GM18507 (cell line): ENCODE data around the gene HAUS8.
A peak's percentile ranks its signal among the peaks of the same experiment; 100 is the strongest.

Source experiments
- DNase-seq: peaks from one replicate; pipeline ENCODE4 v3.0.0; 2011; ENCODE audit warnings: low read depth; ENCODE audit not compliant: insufficient read length; ENCODE audit errors: extremely low spot score
- FAIRE-seq: peaks from 2 replicates; lab custom pipeline; 2011; peaks lifted over from hg19 to GRCh38; lab: Jason Lieb, UNC

HAUS8 gene

DNA sequence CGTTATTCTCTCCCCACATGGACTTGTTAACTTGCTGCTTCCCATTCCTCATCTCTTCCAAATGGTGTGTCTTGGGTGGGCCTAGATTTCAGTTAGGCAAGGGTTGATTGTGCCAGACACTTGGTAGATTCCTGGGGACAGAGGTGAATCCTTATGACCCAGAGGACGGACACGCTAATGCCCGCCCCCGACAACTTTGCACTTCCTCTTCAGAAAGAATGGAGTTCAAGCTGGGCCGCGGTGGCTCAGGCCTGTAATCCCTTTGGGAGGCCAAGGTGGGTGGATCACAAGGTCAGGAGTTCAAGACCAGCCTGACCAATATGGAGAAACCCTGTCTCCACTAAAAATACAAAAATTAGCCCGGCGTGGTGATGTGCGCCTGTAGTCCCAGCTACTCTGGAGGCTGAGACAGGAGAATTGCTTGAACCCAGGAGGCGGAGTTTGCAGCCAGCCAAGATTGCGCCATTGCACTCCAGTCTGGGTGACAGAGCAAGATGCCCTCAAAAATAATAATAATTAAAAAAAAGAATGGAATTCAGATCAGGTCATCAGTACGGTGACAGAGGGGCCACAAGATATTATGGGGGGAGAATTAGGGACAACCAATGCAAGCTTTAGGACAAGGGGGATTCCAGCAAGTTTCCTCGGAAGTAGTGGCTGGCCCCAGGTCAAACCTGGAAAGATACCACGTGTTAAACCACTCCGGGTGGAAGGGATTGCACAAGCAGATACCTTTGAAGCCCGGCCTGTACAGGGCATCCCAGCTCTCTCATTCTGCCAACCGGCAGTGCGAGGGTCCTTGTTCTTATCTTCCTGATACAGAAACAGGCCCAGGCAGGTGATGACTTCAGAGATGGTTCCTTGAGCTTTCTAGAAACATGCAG is 3.0 kb upstream of the HAUS8 start:
- DNase-seq (no peak), FAIRE-seq (no peak)

DNA sequence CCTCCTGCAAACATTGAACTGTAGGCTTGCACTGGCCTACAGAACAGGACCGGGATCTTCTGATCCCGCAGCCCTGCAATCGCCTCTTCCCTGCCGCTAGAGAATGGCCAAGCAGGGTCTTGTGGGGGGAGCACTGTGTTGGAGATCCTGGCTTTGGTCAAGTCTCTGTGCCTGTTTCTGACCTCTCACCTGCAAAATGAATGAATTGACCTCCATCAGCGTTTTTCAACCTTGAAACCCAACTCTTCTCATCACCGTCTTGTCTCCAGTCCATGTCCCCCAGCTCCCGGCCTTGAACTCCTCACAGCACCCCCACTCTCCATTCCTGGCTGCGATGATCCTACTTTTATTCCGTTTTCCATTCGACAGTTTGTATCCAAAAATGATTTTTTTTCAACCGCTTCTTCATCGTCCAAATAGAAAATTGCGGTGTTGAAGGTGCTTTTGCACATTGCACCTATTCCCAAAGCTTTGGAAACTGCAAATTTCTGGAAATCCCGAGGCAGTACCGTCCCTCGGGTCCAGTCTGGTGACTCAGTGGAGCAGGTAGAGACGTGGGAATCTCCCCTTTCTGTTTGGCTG is 2.3 kb upstream of the HAUS8 start:
- FAIRE-seq (no peak), DNase-seq (no peak)

GRCh38 chr19:17076543-17076991 is 1.3 kb upstream of the HAUS8 start:
- DNase-seq (no peak), FAIRE-seq (no peak)

GRCh38 chr19:17075864-17076542 is 751 bp upstream of the HAUS8 start:
- DNase-seq (no peak), FAIRE-seq (no peak)

DNA sequence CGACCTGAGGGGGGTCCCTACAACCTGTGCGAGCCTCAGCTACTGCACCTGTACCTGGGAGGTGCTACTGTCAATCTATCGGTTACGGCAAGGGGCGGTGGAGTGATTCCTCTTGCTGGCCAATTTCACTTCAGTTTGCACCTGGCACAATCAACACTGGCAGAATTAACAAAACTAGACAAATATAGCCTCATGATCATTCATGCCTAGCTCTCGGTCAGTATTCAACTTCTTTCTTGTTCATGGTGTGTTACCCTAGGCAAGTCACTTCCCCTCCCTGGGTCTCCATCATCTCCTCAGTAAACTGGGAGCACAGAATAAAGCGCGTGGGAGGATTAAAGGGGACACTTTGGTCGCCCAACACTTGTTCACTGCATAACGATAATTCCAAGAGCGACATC is 618 bp downstream of the HAUS8 start:
- FAIRE-seq = peak; percentile 45

DNA sequence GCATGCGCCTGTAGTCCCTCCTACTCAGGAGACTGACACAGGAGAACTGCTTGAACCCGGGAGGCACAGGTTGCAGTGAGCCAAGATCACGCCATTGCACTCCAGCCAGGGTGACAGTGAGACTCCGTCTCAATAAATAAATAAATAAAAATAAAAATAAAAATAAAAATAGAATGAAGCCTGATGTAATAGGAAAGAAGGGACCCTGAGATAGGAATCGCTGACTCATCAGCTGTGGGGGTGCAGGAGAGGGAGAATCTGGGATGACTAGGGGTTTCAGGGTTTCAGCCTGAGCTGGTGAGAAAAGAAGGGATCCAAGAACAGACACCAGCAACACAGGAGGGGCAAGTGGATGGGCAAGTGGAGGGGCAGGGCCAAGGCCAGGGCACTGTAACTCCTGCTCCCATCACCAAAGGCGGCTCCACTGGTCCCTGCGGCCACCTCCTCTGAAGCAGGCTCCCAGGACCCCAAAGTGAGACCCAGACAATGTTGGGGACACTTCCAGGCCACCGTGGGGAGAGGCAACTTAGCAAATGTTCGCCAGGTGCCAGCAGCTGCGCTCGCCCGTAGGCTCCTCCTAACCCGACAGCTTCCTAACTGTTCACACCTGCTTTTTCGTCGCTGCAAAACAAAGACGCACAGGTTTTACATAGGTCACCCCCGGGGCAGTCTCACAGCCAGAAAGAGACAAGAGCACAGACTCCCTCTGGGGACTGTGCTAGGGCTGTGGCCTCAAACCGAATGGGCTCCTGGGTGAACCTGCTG is 1.2 kb downstream of the HAUS8 start:
- FAIRE-seq = peak; percentile 29
- DNase-seq = no peak

More for the DNA sequence above, 618 bp downstream of the HAUS8 start:
- no peak for DNase-seq

DNA sequence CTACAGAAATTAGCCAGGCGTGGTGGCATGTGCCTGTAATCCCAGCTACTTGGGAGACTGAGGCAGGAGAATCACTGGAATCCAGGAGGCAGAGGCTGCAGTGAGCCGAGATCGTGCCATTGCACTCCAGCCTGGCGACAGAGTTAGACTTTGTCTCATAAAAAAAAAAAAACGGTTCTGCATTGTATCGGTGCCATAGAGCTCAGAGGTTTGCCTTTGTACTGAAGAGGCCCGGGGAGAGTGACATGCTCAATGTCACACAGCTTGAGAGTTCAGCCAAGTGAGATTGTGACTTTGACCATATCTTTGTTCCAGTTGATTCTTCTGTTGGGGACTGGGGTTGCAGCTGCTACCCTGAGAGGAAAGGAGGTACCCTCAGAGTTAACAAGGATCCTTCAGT is 4.3 kb downstream of the HAUS8 start:
- DNase-seq (no peak), FAIRE-seq (no peak)

DNA sequence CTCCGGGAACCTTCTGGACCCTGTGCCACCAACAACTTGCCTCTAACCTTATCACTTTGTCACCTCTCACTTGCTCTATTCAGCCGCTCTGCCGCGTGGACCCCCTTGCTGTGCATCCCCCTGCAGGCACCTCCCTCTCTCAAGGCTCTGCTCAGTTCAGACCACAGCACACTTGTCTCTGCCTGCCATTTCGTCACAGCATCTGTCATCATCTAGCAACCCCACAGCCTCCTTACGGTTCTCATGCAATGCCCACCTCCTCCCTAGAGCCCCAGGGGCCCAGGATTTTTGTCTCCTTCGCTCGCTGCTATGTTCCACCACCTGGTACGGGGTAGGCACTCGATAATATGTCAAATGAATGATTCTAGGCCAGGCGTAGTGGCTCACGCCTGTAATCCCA is 4.8 kb downstream of the HAUS8 start:
- FAIRE-seq (no peak), DNase-seq (no peak)

DNA sequence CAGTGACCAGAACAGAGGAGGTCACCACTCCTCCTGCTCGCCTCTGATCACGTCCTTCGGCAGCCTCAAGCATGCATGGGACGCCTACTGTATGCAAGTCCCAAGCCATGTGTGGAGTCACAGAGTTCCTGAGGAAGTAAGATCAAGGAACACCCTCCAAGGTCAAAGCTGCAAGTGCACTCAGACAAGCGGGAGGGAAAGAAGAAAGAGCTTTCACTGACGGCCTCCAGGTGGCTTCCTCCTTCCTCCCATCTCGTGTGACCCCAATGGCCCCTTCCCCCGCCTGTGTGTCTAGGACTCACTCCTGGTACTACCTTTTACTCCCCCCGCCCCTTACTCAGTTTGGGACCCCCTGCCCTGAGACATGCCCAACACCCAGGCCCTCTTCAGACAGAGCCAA is 6.1 kb downstream of the HAUS8 start:
- FAIRE-seq = no peak
- no peak for DNase-seq

- DNase-seq (no peak), FAIRE-seq (no peak)
These were observed 11.8 kb downstream of the HAUS8 start for GRCh38 chr19:17063428-17063827.

DNA sequence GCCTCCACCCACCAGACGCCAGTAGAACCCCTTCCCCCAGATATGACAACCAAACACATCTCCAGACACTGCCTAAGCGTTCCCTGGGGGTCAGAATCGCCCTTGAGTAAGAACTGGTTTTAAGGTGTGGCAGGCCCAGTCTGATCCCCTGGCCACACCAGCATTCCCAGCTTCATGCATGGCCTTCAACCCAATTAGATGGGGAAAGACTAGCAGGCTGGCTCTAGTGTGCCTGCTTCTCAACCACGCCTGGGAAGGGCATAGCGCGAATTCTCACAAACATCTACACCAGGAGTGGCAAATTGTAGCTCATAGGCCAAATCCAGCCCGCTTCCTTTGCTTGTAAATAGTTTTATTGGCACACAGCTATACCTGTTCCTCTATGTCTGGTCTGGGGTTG is 13.6 kb downstream of the HAUS8 start:
- FAIRE-seq (no peak), DNase-seq (no peak)

GRCh38 chr19:17061205-17061604 is 14.0 kb downstream of the HAUS8 start:
- DNase-seq = no peak
- FAIRE-seq = no peak

DNA sequence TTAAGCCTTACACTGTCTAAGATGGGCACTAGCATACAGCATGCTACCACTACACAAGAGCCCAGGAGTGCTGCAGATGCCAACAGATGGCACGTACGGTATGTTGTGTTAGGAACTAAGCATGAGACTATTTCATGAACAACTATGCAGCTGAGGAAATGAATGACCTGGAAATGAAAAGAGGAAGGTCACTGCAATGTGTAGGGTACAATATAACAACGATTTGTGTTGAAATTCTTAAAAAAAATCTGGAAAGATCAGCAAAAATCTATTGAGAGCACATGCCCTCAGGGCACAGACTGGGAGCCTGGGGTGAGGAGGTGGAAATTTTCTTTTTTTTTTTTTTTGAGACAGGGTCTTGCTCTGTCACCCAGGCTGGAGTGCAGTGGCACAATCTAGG is 14.4 kb downstream of the HAUS8 start:
- FAIRE-seq (no peak), DNase-seq (no peak)

GRCh38 chr19:17058236-17058635 is 17.0 kb downstream of the HAUS8 start:
- FAIRE-seq (no peak), DNase-seq (no peak)

GRCh38 chr19:17055636-17056035 is 19.6 kb downstream of the HAUS8 start:
- FAIRE-seq (no peak), DNase-seq (no peak)

GRCh38 chr19:17054746-17055145 is 20.5 kb downstream of the HAUS8 start:
- no peak for FAIRE-seq
- DNase-seq = no peak

DNA sequence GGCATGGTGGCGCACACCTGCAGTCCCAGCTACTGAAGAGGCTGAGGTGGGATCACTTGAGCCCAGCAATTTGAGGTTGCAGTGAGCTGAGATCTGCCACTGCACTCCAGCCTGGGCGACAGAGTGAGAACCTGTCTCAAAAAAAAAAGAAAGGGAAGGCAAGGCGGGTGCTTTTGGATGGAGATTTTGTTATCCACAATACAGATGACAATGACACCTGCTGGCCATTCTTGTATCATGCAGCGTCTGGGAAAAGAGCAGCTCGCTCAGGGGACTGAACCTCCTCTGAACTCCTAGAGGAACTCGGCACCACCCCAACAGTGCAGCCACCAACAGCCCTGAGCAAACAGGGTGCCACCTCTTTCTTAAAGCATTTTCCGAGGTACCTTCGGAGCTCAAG is 22.8 kb downstream of the HAUS8 start:
- DNase-seq (no peak), FAIRE-seq (peak; percentile 53)

DNA sequence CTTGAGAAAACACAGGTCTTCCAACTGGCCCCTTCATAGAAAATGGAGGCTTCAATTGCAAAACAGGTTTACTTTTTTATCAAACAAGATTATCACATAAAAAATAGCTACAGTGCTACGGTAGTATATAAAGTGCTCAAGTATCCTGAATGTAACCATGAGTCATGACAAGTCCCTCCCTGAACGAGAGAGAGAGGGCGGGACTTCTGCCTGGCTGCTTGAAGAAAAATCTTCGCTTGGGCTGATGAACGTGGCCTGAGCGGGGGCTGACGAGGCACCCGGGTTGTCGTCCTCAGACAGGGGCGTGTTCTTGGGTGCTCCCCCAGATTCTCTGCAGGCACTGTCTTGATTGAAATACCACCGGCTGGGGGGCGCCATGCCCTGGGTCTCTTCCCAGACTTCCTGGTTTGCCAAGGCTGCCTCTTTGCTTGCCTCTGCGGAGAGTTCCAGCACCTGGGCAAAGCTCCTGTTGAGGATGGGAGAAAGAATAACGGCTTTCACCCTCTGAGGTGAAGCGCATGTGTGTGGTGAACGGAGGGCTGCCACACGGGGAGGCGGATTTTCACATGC is 25.5 kb downstream of the HAUS8 start:
- no peak for DNase-seq
- no peak for FAIRE-seq

- FAIRE-seq (no peak), DNase-seq (no peak)
These were observed 26.3 kb downstream of the HAUS8 start for GRCh38 chr19:17048885-17049453.
